Adrenal gland (tissue), 5 donors: ENCODE results near the gene FAHD1.

Source experiments
- CTCF ChIP-seq, 6 experiments: fragments of 450-650 bp in 4 of 6; fragments of 200-600 bp in 2 of 6; sonication (generic) in 1 of 6; IDR thresholded peaks; 1 replicate in 5 of 6; 2 replicates in 1 of 6; pipeline versions ENCODE4 v1.5.1 to v1.8.0; 2016 to 2021; ENCODE audit warnings: antibody characterized with exemption in 6 of 6, mild to moderate bottlenecking in 2 of 6, moderate library complexity in 1 of 6
- POLR2A ChIP-seq, 2 donors: fragments of 450-650 bp; IDR thresholded peaks; one replicate each; pipeline ENCODE4 v1.6.1; 2017; ENCODE audit warnings: antibody characterized with exemption in 2 of 2, mild to moderate bottlenecking in 2 of 2, moderate library complexity in 1 of 2
- donor health status: DM: no; HTN: no; CAD: no.

- TF ChIP-seq POLR2A (IDR thresholded peaks at IDR 0.05) = no peak
- TF ChIP-seq CTCF (IDR thresholded peaks at IDR 0.05) = no peak
These were observed 35.4 kb downstream of the FAHD1 start for GRCh38 chr16:1862394-1862793.
